GM18873 (cell line): Measurements from ENCODE around the gene FNDC5.
"Not testable (repeated sequence)": the region's sequence is repeated elsewhere in the genome, so short reads cannot be mapped to it uniquely, and the experiment has no call there.

Experiments used
- ATAC-seq: cut with Tn5 transposase; IDR thresholded peaks from one replicate; pipeline ENCODE4 v1.9.1; 2021; ENCODE audit warnings: mild to moderate bottlenecking, moderate library complexity, moderate number of reproducible peaks; ENCODE audit not compliant: unreplicated experiment, low FRiP score

Gene FNDC5

DNA sequence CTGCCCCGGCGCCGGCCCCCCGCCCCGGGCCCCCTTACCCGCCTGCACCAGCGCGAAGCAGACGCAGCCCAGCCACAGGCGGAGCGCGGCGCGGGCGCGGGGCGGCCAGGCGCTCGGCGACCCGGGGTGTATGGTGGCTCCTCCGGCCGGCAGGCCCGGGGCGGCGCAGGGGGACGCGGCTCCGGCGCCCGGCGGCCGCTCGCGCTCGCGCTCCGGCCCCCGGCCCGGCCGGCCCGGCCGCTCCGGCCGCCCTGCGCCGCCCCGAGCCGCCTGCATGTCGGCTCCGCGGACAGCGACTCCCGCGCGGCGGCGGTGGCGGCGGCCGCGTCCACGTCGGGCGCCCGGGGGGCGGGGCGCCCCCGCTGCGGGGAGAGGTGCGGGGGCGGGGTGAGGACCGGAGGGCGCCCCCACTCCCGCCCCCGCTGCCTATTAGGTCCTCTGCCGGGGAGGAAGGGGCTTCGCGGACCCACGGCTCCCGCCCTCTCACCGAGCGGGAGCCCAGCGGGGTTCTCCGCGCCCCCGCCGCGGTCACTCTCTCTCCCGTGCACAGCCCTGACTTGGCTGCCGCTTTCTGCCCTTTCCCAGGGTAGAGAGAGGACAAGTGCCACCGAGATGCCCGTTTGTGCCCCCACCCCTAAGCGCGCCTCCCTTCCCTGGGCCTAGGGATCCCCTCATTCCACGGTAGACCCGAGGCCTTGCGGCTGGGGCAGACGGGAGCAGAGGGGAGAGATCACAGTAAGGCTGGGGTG, at the start of gene FNDC5:
FNDC5 (minus strand) TSS at position 298 of the 749 bp plus-strand sequence.
- ATAC-seq, result no peak

DNA sequence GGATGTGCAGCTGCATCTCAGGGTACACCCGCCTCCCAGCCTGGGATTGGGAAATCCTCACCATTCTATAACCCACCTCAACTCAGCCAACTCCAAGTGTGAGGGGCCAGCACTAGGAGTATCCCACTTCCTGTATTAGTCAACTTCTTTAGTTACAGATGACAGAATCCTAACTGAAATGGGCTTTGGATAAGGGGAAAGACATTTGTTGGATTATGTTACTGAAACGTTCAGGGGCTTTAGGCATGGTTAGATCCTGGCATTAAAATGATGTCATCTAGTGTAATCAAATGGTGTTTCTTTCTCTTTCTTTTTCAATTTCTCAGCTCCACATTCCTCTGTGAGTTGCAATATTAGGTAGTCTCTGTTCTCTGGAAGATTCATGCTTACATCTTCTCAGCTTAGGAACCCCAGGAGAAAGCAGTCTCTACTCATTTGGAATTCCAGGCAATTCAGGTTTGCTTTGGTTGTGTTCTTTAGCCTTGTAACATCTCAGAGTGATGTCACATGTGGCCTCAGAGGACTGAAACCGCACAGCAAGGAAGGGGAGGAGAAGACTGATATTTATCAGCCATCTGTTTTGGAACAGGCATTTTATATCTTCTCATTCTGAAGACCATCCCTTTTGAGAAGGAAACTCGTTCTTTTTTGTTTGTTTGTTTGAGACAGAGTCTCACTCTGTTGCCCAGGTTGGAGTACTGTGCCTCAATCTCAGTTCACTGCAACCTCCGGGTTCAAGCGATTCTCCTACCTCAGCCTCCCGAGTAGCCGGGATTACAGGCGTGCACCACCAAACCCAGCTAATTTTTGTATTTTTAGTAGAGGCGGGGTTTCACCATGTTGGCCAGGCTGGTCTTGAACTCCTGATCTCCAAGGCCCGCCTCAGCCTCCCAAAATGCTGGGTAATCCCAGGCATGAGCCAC, 49.4 kb upstream of the FNDC5 start:
- no peak for ATAC-seq

DNA sequence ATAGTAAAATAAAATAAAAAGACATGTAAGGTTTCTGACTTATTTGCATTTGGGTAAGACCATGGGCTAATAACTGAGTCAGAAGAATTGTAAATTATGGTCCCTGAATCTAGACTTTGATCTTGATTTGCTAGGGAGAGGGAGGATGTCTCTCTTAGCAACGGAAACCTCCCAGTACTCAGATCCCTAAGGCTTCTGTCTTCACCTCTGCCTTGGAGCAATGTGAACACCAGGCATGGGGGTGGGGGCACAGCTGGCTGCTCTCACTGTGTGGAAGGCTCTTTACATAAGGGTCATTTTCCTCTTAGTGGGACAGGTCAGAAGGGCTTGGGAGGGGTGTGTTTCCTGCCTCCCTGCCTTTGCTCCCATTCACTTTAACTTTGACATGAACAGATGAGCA, 47.5 kb upstream of the FNDC5 start:
- no peak for ATAC-seq

DNA sequence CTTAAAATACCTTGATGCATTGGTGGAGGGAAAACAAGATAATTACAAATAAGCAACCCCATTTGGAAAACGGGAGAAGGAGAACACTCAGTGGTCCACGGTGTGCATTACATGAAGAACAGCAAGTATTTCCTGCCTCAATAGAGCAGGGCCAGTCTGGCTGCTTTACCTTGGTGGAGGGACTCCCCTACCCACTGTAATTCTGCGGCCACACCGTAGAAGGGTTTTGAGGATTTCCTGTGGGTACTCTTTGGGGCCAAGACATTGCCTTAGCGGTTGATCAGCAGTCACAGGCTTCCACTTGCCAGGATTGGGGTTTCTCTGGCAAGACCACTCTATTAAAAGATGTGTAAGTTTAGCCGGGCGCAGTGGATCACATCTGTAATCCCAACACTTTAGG, 46.8 kb upstream of the FNDC5 start:
- no peak for ATAC-seq

DNA sequence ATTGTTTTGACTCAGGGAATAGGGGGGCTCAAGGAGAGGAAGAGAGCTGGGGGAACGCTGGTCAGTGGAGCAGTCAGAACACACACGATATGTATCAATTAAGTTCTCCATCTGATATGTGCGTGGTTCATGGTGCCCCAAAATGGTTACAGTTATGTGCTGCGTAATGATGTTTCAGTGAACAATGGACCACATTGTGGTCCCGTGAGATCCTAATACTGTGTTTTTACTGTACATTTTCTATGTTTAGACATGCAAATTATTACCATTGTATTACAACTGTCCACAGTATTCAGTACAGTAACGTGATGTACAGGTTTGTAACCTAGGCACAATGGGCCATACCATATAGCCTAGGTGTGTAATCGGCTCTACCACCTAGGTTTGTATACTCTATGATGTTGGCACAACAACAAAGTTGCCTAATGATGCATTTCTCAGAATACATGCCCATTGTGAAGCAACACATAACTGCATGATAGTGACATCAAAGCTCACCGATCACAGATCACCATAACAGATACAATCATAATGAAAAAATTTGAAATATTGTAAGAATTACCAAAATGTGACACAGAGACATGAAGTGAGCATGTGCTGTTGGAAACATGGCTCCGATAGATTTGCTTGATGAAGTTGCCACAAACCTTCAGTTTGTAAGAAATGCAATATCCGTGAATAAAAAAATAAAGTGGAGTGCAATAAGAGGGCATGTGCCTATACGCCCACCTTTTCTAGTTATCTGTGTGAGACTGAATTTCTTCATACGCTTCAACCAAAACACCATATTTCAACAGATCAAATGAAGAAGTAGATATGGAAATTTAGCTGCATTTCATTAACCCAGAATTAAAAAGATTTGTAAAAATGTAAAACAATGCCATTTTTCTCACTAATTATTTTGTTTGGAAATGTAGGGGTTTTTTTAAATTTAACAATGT, 45.3 kb upstream of the FNDC5 start:
- ATAC-seq, result no peak

DNA sequence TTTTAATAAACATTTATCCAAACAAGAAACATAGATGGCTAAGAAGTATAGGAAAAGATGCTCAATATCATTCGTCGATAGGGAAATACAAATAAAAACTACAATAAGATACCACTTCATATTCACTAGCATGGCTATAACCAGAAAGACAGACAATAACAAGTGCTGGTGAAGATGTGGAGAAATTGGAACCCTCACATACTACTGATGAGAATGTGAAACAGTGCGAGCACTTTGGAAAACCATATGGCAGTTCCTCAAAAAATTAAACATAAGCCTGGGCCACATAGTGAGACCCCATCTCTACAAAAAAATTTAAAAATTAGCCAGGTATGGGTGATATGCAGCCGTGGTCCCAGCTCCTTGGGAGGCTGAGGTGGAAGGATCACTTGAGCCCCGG, 39.6 kb upstream of the FNDC5 start:
- ATAC-seq, result no peak

DNA sequence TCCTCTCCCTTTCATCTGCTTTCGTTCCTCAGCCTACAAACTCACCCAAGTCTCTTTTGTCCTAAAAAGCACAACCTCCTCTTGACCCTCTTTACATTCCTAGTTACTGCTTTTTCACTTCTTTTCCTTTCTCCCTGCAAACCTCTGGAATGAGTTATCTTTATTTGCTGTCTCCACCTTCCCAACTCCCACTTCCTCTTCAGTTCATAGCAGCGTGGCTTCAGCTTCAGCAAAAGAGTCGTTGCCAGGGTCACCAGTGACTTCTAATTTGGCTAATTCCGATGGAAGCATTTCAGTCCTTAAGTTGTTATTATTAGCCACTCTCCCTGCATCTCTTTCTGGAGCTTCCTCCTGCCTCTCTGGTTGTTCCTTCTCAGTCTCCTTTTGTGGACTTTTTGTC, 36.7 kb upstream of the FNDC5 start:
- ATAC-seq, result no peak

DNA sequence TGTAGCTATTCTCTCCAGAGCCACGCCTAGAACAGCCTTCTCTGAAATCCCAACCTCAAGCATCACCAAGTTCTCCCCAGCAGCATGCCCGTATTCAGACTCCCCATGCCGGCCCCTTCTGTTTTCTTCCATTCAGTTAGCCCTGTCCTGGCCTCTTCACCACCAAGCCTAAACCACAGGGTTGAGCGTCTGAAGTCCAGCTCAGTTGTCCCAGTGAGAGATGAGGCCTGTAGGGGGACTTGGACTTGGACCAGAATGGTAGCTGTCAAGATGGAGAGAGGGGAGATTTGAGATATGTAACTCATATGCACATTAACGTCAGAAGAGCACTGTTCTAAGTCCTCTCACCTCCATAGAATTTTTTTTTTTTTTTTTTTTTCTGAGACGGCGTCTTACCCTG, 35.9 kb upstream of the FNDC5 start:
- ATAC-seq, result no peak

DNA sequence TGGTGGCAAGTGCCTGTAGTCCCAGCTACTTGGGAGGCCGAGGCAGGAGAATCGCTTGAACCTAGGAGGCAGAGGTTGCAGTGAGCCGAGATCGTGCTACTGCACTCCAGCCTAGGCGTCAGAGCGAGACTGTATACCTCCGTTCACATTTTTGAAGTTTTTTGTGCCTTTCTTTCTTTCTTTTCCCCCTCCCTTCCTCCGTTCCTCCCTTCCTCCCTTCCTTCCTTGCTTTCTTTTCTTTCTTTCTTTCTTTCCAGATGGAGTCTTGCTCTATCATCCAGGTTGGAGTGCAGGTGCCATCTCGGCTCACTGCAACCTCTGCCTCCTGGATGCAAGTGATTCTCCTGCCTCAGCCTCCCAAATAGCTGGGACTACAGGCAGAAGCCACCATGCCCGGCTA, 34.9 kb upstream of the FNDC5 start:
- not testable (repeated sequence) for ATAC-seq

DNA sequence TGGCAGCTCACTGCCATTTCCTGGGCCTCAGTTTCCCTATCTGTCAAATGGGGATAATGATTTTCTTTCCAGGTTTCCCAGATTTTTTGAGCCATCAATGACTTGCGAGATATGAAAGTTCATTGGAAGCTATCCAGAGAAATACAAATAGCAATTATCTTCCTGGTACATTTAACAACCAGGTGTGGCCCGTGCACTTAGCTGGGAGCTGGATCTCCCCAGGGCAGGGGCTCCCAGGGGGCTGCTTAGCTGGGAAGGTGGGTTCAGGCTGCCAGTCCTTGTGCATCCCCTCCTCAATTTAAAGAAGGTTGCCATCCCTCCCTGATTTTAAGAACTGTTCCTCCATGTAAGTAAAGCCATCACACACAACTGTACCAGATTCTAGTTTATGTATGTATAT, 34.1 kb upstream of the FNDC5 start:
- ATAC-seq, result no peak

DNA sequence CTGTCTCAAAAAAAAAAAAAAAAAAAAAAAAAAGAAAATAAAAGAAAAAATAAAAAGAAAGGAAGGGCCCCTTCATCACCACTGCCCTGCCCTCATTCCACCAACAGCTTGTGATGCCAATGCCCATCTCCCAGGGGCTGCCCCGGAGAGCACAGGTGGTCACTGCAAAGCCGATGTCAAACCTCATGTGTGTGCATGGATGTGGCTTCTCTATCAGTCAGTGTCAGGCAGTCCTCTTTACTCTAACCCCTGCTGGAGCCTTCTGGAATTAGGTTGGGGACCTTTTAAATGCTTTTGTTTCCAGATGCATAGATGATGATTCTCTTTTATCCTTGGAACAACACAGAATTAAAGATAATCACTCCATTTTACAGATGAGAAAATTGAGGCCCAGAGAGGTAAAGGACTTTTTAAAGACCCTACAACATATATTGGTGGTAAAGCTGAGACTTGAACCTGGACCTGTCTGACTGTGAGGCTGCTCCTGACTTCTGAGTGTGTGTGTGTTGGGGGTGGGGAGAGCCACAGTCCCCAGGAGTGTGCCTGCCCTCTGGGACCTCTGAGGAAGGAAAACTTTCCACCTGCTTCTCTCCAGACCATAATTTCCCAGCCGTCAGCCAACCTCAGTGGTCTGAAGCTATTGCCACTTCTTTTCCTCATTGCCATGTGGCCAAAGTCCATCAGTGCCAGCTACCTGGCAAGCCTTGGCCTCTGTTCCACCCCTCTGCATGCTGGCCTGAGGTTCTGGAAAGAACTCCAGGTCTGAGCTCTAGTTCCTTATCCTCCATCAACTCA, 33.5 kb upstream of the FNDC5 start:
- ATAC-seq, result no peak

DNA sequence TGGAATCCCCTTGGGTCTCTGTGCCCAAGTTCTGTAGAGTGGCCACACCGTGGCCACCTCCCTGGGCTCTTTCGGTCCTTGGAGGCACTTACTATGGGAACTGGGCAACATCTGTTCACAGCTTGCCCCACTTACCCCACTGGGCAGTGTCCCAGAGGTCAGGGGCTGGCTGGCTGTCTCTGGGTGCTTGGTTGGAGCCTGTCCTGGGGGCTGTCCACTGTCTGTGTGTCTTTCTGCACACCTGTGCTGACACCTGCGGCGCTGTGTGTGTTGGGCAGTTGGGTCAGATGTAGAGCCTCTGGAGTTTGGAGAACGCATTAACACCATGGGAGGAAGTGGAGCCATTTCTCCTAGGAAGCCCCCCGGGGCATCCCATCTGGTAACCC, 31.8 kb upstream of the FNDC5 start:
- ATAC-seq, result no peak

DNA sequence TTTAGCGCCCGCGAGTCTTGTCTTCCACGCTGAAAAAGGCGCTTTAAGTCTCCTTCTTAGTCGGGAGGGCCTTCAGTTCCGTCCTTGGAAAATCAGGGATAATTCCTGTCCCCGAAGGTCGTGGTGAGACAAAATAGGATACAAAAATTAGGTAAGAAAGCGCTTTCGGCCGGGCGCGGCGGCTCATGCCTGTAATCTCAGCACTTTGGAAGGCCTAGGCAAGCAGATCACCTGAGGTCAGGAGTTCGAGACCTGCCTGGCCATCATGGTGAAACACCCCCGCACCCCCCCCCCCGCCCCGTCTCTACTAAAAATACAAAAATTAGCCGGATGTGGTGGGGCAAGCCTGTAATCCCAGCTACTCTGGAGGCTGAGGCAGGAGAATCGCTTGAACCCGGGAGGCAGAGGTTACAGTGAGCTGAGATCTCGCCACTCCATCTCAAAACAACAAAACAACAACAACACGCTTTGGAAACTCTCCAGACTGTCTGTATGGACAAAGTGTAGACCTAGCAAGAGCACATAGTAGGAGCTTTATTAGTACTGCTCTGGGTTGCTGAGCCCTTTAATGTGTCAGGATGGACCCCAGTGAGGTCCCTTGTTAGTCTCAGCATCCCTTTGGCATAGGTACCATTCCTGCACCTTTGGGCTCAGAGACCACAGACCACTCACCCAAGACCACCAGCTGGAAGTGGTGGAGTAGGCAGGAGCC, 31.3 kb upstream of the FNDC5 start:
- ATAC-seq, result no peak

DNA sequence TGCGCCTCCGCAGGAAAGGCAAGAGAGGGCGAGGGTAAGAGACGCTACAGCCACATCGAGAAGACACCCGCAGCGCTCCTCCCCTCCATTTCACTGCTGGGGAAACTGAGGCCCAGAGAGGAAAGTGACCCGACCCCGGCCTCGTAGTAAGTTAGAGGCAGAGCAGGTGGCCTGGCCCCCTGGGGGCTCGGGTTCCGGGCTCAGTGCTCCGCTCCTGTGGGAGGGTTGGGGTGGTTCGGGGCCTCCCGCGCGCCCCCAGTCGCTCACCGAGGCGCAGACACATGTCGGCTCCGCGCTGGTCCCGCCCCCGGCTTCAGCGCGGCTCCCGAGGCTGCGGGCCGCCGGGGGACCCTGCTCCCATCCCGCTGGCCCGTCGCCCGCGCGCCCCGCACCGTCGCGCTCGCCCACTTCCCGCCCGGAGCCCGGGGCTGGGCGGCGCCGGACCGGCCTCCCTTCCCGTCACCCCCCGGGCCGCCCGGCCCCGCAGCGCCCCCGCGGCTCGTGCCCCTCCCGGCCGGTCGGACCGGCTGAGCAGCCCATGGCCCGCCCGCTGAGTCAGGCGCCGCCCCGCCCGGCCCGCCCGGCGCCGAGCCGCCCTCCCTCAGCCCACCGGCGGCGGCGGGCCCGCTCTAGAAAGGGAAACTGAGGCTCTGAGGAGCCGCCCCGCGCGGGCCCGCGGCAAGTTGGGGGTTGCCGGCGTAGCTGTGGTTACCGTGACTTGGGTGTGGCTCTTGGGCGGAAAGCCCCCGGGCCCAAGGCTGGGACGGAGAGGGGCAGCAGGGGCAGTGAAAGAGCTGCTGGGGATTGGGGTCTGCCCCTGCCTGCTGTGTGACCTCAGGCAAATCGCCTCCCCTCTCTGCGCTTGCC, 30.5 kb upstream of the FNDC5 start, which contains the start of gene TMEM54:
TMEM54 (minus strand) TSS at position 434 of the 867 bp plus-strand sequence; CDS start at position 283, 151 bp downstream.
- ATAC-seq, result no peak

DNA sequence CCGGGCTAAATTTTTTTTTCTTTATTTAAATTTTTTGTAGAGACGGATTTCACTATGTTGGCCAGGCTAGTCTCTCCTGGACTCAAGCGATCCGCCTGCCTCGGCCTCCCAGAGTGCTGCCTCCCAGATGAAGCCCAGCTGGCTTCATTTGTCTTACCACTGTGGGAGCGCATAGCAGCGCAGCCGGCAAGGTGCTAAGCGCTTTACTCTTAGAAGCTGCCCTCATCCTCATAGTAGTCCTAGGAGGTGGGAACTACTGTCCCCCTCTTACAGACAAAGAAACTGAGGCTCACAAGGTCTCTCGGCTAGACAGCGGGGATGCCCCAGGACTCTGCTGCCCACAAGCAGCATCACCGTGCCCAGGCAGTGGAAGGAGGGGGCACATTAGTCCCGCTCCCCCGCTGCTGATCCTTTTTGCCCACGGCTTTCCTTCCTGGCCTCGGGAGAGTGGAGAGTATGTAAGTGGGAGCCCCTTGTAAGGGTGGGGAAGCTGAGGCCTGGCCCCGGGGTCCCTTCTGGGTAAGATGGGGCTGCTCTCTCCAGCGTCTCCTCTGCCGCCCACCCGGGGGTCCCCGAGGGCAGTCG, 29.8 kb upstream of the FNDC5 start:
- no peak for ATAC-seq

DNA sequence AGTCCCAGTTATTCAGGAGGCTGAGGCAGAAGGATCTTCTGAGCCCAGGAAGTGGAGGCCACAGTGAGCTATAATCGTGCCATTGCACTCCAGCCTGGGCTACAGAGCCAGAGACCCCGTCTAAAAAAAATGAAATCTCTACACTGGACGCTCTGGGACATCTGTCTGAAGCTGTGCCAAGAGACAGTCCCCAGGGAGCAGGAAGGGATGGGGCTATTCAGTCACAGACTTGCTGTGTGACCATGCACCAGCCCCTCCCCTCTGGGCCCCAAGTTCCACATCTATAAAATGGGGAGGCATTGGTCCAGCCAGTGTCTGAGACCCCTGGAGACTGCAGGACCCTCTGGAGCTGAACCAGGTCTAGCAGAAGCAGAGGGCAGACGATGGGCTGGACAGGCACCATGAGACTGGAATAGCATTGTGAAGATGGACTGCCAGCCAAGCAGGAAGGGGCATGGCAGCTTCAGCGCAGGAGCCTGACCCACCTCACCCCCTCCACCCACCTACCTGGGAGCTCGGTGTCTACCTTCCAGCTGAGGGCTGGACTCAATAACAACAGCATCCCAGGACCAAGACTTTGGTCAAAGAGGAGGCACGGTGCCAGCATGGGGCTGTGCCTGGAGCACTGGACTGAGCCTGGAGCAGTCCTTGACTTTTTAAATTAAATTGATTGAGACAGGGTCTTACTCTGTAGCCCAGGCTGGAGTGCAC, 29.0 kb upstream of the FNDC5 start:
- no peak for ATAC-seq

DNA sequence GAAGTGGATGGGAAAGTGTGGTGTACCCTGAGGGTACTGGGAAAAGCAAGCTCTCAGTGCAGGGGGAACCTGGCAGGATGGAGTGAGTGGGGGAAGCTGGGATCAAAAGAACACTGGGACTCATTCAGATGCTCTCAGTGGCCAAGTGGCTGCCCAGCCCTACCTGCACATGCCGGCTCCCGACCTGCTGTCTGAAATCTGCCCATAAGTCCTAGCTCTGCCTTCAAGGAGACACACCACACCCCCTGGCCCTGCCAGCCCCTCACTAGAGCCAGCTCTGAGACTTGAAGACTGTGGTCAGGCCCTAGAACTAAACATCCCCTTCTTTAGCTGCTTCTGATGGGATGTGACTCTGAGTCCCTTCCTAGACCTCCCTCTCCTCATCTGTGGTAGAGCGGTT, 28.2 kb upstream of the FNDC5 start:
- ATAC-seq, result no peak
